SU-DHL-6 (cell line): Measurements from ENCODE around the gene OTUD4.

Experiments
- H2AFZ ChIP-seq: fragments of 200-600 bp; sonication (generic); 2 replicates; pipeline ENCODE4 v1.6.1; 2014; ENCODE audit warnings: low read depth, mild to moderate bottlenecking, moderate library complexity, mixed read lengths, antibody characterized with exemption, low read length; ENCODE audit not compliant: severe bottlenecking
- H3F3A ChIP-seq: fragments of 200-600 bp; shearing (Covaris generic); 2 replicates; pipeline ENCODE4 v1.6.0; 2016; ENCODE audit warnings: antibody characterized with exemption, mild to moderate bottlenecking; ENCODE audit not compliant: insufficient read depth
- H3K27ac ChIP-seq: fragments of 200-600 bp; sonication (generic); 2 replicates; pipeline ENCODE4 v1.5.1; 2016; ENCODE audit warnings: low read depth, mild to moderate bottlenecking, low read length, moderate library complexity, mixed read lengths
- H3K27me3 ChIP-seq: fragments of 200-600 bp; sonication (generic), shearing (Covaris generic); 2 replicates; pipeline ENCODE4 v1.6.0; 2014; ENCODE audit warnings: mild to moderate bottlenecking, low read length
- H3K36me3 ChIP-seq: fragments of 200-600 bp; sonication (generic); 2 replicates; pipeline ENCODE4 v1.6.1; 2014; ENCODE audit warnings: mild to moderate bottlenecking, low read length, mixed read lengths
- H3K4me2 ChIP-seq: fragments of 300-600, 200-600 bp; shearing (Covaris generic), sonication (generic); 2 replicates; pipeline ENCODE4 v1.6.0; 2014; ENCODE audit warnings: low read length, low read depth, mild to moderate bottlenecking; ENCODE audit not compliant: poor library complexity, severe bottlenecking
- H3K4me3 ChIP-seq: fragments of 200-600 bp; sonication (generic); 2 replicates; pipeline ENCODE4 v1.5.1; 2014; ENCODE audit warnings: antibody characterized with exemption, low read length, mild to moderate bottlenecking, mixed read lengths; ENCODE audit not compliant: insufficient read depth, poor library complexity, severe bottlenecking
- H3K79me2 ChIP-seq: fragments of 200-600 bp; sonication (generic); 2 replicates; pipeline ENCODE4 v1.6.1; 2014; ENCODE audit warnings: mild to moderate bottlenecking, low read length, moderate library complexity; ENCODE audit not compliant: insufficient read depth
- H3K9ac ChIP-seq: fragments of 200-600 bp; sonication (generic); 2 replicates; pipeline ENCODE4 v1.7.0; 2014; ENCODE audit warnings: mild to moderate bottlenecking, low read length
- H3K9me2 ChIP-seq: fragments of 200-600 bp; sonication (generic); replicated peaks from 2 replicates; pipeline ENCODE4 v1.6.1; 2014; ENCODE audit warnings: low read length; ENCODE audit not compliant: insufficient read depth
- H3K9me3 ChIP-seq: fragments of 200-600 bp; sonication (generic); 2 replicates; pipeline ENCODE4 v1.6.1; 2014; ENCODE audit warnings: low read length, mixed read lengths; ENCODE audit not compliant: insufficient read depth
- H4K20me1 ChIP-seq: fragments of 200-600 bp; sonication (generic); 2 replicates; pipeline ENCODE4 v1.6.1; 2014; ENCODE audit warnings: low read depth, mild to moderate bottlenecking, antibody characterized with exemption, low read length, moderate library complexity, mixed read lengths
- EZH2phosphoT487 ChIP-seq: fragments of 200-600 bp; sonication (generic), shearing (Covaris generic); conservative IDR thresholded peaks from 2 replicates; pipeline ENCODE4 v1.6.1; 2018; ENCODE audit warnings: mild to moderate bottlenecking, antibody characterized with exemption, low read length, moderate library complexity, mixed read lengths
- TF ChIP-seq, protein P1 (sequence below): fragments of 200-600 bp; sonication (generic); IDR thresholded peaks from one replicate; pipeline ENCODE4 v1.5.1; 2017; ENCODE audit warnings: antibody characterized with exemption, mild to moderate bottlenecking, low read length, moderate library complexity; ENCODE audit not compliant: insufficient read depth, poor library complexity, severe bottlenecking

OTUD4 gene

GRCh38 chr4:145097821-145098674 lies 82.3 kb downstream of the OTUD4 start, which contains the start of the genes ABCE1 and ANAPC10:
Gene ABCE1, plus strand, starts transcription at chr4:145098311. Its CDS starts 6,102 bp downstream, at chr4:145104413.
Gene ANAPC10, minus strand, starts transcription at chr4:145098196. Its CDS starts 2,097 bp downstream, at chr4:145096099.
- Histone ChIP-seq H3K27me3 (no peaks in the 10 kb centered on the region), H2AFZ (peak within 1 kb of the TSS; percentile 52)

DNA sequence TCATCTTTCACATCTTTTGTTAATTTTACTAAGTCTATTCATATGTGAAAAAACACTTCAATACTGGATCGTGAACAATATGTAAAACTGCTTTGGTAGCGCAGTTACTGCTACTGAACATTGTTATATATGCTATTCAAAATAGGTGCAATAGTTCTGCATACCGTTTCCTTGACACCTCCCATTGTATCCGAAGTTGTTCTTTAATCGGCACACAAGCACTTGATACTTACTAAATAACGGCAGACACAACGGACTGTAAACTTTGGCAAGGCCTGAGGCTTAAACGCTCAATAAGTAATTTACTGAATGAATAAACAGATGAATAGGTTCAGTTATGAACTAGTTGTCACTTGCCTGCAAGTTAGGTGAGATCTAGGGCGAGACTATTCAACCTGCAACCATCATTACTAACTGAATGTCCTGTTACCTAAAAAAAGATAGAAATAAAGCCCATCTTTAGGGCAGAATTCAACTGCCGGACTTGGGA lies 83.0 kb downstream of the OTUD4 start:
- no peaks in the 10 kb centered on the region for H3K9me3 ChIP-seq

More at GRCh38 chr4:145097821-145098674, 82.3 kb downstream of the OTUD4 start, which contains the start of the genes ABCE1 and ANAPC10:
- H3K79me2 ChIP-seq = peaks cover 86% of the 10 kb centered on the region
- H3K9ac ChIP-seq = peak within 1 kb of the TSS; percentile 82
- peak within 1 kb of the TSS; percentile 59 for H3K27ac ChIP-seq
- H3K9me3 ChIP-seq = no peaks in the 10 kb centered on the region
- H3K36me3 ChIP-seq = peaks cover 24% of the 10 kb centered on the region
- H4K20me1 ChIP-seq = peaks cover 26% of the 10 kb centered on the region; the same call in 1 of the 2 replicates
- H3K4me3 ChIP-seq = peak within 1 kb of the TSS; percentile 85
- H3K9me2 ChIP-seq = no peaks in the 10 kb centered on the region
- TF ChIP-seq, protein P1, sequence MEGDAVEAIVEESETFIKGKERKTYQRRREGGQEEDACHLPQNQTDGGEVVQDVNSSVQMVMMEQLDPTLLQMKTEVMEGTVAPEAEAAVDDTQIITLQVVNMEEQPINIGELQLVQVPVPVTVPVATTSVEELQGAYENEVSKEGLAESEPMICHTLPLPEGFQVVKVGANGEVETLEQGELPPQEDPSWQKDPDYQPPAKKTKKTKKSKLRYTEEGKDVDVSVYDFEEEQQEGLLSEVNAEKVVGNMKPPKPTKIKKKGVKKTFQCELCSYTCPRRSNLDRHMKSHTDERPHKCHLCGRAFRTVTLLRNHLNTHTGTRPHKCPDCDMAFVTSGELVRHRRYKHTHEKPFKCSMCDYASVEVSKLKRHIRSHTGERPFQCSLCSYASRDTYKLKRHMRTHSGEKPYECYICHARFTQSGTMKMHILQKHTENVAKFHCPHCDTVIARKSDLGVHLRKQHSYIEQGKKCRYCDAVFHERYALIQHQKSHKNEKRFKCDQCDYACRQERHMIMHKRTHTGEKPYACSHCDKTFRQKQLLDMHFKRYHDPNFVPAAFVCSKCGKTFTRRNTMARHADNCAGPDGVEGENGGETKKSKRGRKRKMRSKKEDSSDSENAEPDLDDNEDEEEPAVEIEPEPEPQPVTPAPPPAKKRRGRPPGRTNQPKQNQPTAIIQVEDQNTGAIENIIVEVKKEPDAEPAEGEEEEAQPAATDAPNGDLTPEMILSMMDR = no peak
- no peak for TF ChIP-seq EZH2phosphoT487
- H3K4me2 ChIP-seq = peak within 1 kb of the TSS; percentile 97
- no peaks in the 10 kb centered on the region for H3F3A ChIP-seq

GRCh38 chr4:145093638-145094037 lies 86.8 kb downstream of the OTUD4 start:
- no peaks in the 10 kb centered on the region for H3K27me3 ChIP-seq
- no peak overlapping the region for H2AFZ ChIP-seq
- no peak overlapping the region for H3K27ac ChIP-seq
- no peaks in the 10 kb centered on the region for H3K9me2 ChIP-seq
- peaks cover 65% of the 10 kb centered on the region for H3K79me2 ChIP-seq
- no peaks in the 10 kb centered on the region for H3K9me3 ChIP-seq
- TF ChIP-seq, protein P1 = no peak
- TF ChIP-seq EZH2phosphoT487 = no peak
- H3K9ac ChIP-seq = no peak overlapping the region
- no peaks in the 10 kb centered on the region for H4K20me1 ChIP-seq
- H3F3A ChIP-seq = 0 out of 2 replicates have a peak, but pooled peaks cover 4% of the 10 kb centered on the region
- peaks cover 43% of the 10 kb centered on the region for H3K36me3 ChIP-seq
- no peak overlapping the region for H3K4me2 ChIP-seq
- H3K4me3 ChIP-seq = no peak overlapping the region

More for the DNA sequence above, 83.0 kb downstream of the OTUD4 start:
- Histone ChIP-seq H3K79me2 (peaks cover 86% of the 10 kb centered on the region), H3K36me3 (peaks cover 24% of the 10 kb centered on the region), H3K27ac (peak overlapping the region; percentile 59), H3F3A (no peaks in the 10 kb centered on the region), H3K27me3 (no peaks in the 10 kb centered on the region), H2AFZ (peak overlapping the region; percentile 52), H3K4me3 (peak overlapping the region; percentile 85), H4K20me1 (peaks cover 24% of the 10 kb centered on the region; the same call in 1 of the 2 replicates), H3K4me2 (peak overlapping the region; percentile 97), H3K9ac (peak overlapping the region; percentile 82), H3K9me2 (no peaks in the 10 kb centered on the region)
- no peak for TF ChIP-seq EZH2phosphoT487
